ENCODE data around the gene ITLN1. TPM values are rescaled to one million over a fixed set of nuclear protein-coding genes. Genes with fewer than 3 reads are reported as not detected.
"Not testable (repeated sequence)": the region's sequence is repeated elsewhere in the genome, so short reads cannot be mapped to it uniquely, and the experiment has no call there.

ITLN1 gene
- total RNA-seq: 2.7 TPM
- long read RNA-seq, partial matches to known transcripts: 0 of 1 reads
- long read RNA-seq, other reads (novel, unspliced or antisense): 0 of 1 reads

GRCh38 chr1:160885042-160885441 is at the start of gene ITLN1:
Gene ITLN1 (minus strand): TSS chr1:160885180. CDS start chr1:160884877, 303 bp downstream.
- TF ChIP-seq, protein P1, sequence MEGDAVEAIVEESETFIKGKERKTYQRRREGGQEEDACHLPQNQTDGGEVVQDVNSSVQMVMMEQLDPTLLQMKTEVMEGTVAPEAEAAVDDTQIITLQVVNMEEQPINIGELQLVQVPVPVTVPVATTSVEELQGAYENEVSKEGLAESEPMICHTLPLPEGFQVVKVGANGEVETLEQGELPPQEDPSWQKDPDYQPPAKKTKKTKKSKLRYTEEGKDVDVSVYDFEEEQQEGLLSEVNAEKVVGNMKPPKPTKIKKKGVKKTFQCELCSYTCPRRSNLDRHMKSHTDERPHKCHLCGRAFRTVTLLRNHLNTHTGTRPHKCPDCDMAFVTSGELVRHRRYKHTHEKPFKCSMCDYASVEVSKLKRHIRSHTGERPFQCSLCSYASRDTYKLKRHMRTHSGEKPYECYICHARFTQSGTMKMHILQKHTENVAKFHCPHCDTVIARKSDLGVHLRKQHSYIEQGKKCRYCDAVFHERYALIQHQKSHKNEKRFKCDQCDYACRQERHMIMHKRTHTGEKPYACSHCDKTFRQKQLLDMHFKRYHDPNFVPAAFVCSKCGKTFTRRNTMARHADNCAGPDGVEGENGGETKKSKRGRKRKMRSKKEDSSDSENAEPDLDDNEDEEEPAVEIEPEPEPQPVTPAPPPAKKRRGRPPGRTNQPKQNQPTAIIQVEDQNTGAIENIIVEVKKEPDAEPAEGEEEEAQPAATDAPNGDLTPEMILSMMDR (IDR thresholded peaks at IDR 0.05): no peak
- no peak within 1 kb of the TSS for H3K4me3 ChIP-seq
- H3K9me3 ChIP-seq: no peaks in the 10 kb centered on the region
- ATAC-seq (no peak), DNase-seq (no peak)
- intact Hi-C loops (cut with DNase I): no loop called here
- no peaks in the 10 kb centered on the region for H3K4me1 ChIP-seq
- no peak within 1 kb of the TSS for H3K27ac ChIP-seq
- no peaks in the 10 kb centered on the region for H3K36me3 ChIP-seq
- no peaks in the 10 kb centered on the region for H3K27me3 ChIP-seq (ENCODE audit: low read depth)

DNA sequence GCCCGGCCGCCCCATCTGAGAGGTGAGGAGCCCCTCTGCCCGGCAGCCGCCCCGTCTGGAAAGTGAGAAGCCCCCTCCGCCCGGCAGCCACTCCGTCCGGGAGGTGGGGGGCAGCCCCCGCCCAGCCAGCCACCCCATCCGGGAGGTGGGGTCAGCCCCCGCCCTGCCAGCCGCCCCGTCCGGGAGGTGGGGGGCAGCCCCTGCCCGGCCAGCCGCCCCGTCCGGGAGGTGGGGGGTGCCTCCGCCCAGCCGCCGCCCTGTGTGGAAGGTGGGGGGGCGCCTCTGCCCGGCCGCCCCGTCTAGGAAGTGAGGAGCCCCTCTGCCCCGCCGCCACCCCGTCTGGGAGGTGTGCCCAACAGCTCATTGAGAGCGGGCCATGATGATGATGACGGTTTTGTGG is 48.3 kb upstream of the ITLN1 start:
- H3K27ac ChIP-seq; H3K4me1 ChIP-seq; H3K9me3 ChIP-seq; H3K27me3 ChIP-seq (ENCODE audit: low read depth); H3K36me3 ChIP-seq; DNase-seq; ATAC-seq; intact Hi-C loops (cut with DNase I); H3K4me3 ChIP-seq: not testable (repeated sequence)

- intact Hi-C loops (cut with DNase I): no loop called here
- H3K27me3 ChIP-seq (ENCODE audit: low read depth): no peaks in the 10 kb centered on the region
- no peaks in the 10 kb centered on the region for H3K4me1 ChIP-seq
- TF ChIP-seq, protein P1 (IDR thresholded peaks at IDR 0.05): no peak
- no peak overlapping the region for H3K27ac ChIP-seq
- no peak overlapping the region for H3K4me3 ChIP-seq
- ATAC-seq (peak; percentile 9 to 67), DNase-seq (no peak)
- no peaks in the 10 kb centered on the region for H3K36me3 ChIP-seq
- no peaks in the 10 kb centered on the region for H3K9me3 ChIP-seq
These were observed 40.8 kb upstream of the ITLN1 start for GRCh38 chr1:160925652-160926244.

- Histone ChIP-seq H3K27me3 (ENCODE audit: low read depth) (no peaks in the 10 kb centered on the region), H3K4me1 (no peaks in the 10 kb centered on the region), H3K9me3 (no peaks in the 10 kb centered on the region), H3K4me3 (no peak overlapping the region), H3K36me3 (no peaks in the 10 kb centered on the region), H3K27ac (no peak overlapping the region)
- intact Hi-C loops (cut with DNase I): no loop called here
- DNase-seq (peak; percentile 58), ATAC-seq (peak; percentile 35 to 61)
- TF ChIP-seq, protein P1 (IDR thresholded peaks at IDR 0.05): no peak
These were observed 40.0 kb upstream of the ITLN1 start for GRCh38 chr1:160924791-160925651.

DNA sequence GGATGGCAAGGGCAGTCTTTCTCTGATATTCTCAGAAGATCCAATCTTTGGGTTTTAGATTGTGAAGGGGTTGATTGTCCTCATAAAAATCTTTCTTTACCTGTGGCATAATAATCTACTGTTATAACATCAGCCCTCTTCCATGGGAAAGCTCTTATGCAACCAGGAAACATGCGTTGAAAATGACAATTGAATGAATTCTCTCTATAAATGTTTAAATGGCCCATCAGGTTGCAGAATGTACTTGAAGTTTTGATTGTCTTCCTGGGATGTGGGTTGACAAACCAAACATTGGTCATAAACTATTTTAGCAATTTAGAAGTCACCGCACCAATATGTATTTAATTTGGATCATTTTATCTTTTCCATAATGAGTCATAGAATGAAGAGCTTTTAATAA is 31.7 kb upstream of the ITLN1 start:
- intact Hi-C loops (cut with DNase I): no loop called here
- DNase-seq (no peak), ATAC-seq (no peak)
- Histone ChIP-seq H3K27me3 (ENCODE audit: low read depth) (no peaks in the 10 kb centered on the region), H3K27ac (no peak overlapping the region), H3K4me1 (peaks cover 13% of the 10 kb centered on the region), H3K36me3 (no peaks in the 10 kb centered on the region), H3K4me3 (no peak overlapping the region), H3K9me3 (no peaks in the 10 kb centered on the region)
- TF ChIP-seq, protein P1 (IDR thresholded peaks at IDR 0.05): no peak

DNA sequence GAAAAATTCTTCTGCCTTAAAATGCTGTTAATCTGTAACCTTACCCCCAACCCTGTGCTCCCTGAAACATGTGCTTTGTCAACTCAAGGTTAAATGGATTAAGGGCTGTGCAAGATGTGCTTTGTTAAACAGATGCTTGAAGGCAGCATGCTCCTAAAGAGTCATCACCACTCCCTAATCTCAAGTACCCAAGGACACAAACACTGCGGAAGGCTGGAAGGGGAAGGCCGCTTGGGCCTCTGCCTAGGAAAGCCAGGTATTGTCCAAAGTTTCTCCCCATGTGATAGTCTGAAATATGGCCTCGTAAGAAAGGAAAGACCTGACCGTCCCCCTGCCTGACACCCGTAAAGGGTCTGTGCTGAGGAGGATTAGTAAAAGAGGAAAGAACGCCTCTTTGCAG is 28.2 kb upstream of the ITLN1 start:
- H3K27me3 ChIP-seq (ENCODE audit: low read depth); H3K27ac ChIP-seq; intact Hi-C loops (cut with DNase I); H3K36me3 ChIP-seq; H3K4me3 ChIP-seq; H3K9me3 ChIP-seq; DNase-seq: not testable (repeated sequence)
- peaks cover 21% of the 10 kb centered on the region for H3K4me1 ChIP-seq
- ATAC-seq: peak; percentile 50 to 55

All from lower lobe of right lung (tissue), 2 donors.